GM23338 (cell line): ENCODE measurements around the gene GRM4. TPM values are rescaled to one million over a fixed set of nuclear protein-coding genes. Genes with fewer than 3 reads are reported as not detected.

ENCODE experiments used
- ATAC-seq: fragments of 200-7000 bp; cut with Tn5 transposase; 3 replicates; pipeline ENCODE4 v1.9.1; 2020
- DNase-seq: peaks from one replicate; pipeline ENCODE4 v3.0.0-alpha.2; 2015; ENCODE audit warnings: low spot score
- H2AFZ ChIP-seq: fragments of 200-600 bp; sonication (generic); 2 replicates; pipeline ENCODE4 v1.8.0; 2016; ENCODE audit warnings: antibody characterized with exemption, mild to moderate bottlenecking, moderate library complexity
- H3F3A ChIP-seq: fragments of 200-600 bp; sonication (generic); replicated peaks from 2 replicates; pipeline ENCODE4 v1.8.0; 2017; ENCODE audit warnings: antibody characterized with exemption, mixed run types, low read depth
- H3K27ac ChIP-seq: fragments of 200-600 bp; sonication (generic); 2 replicates; pipeline ENCODE4 v1.6.1; 2016; ENCODE audit warnings: low read depth
- H3K27me3 ChIP-seq: fragments of 200-600 bp; sonication (generic); 2 replicates; pipeline ENCODE4 v1.8.0; 2016; ENCODE audit warnings: mild to moderate bottlenecking, mixed run types, moderate library complexity; ENCODE audit not compliant: insufficient read depth
- H3K36me3 ChIP-seq: fragments of 200-600 bp; sonication (generic); 2 replicates; pipeline ENCODE4 v1.8.0; 2016; ENCODE audit warnings: mild to moderate bottlenecking; ENCODE audit not compliant: insufficient read depth
- H3K4me1 ChIP-seq: fragments of 200-600 bp; sonication (generic); 2 replicates; pipeline ENCODE4 v1.8.0; 2016; ENCODE audit warnings: mild to moderate bottlenecking, moderate library complexity; ENCODE audit not compliant: insufficient read depth
- H3K4me2 ChIP-seq: fragments of 200-600 bp; sonication (generic); 2 replicates; pipeline ENCODE4 v1.7.1; 2017; ENCODE audit warnings: mixed run types
- H3K4me3 ChIP-seq: fragments of 200-600 bp; sonication (generic); 2 replicates; pipeline ENCODE4 v1.6.1; 2016; ENCODE audit warnings: mixed run types
- H3K79me2 ChIP-seq: fragments of 200-600 bp; sonication (generic); replicated peaks from 2 replicates; pipeline ENCODE4 v1.8.0; 2017; ENCODE audit warnings: mild to moderate bottlenecking; ENCODE audit not compliant: insufficient read depth
- H3K9me2 ChIP-seq: fragments of 200-600 bp; sonication (generic); 2 replicates; pipeline ENCODE4 v1.8.0; 2017; ENCODE audit not compliant: insufficient read depth
- H4K20me1 ChIP-seq: fragments of 200-600 bp; sonication (generic); replicated peaks from 2 replicates; pipeline ENCODE4 v1.8.0; 2017; ENCODE audit warnings: mild to moderate bottlenecking; ENCODE audit not compliant: insufficient read depth
- H3K27ac Mint-ChIP-seq: 2 replicates; pipeline ENCODE4 v1.8.0; 2020; ENCODE audit warnings: inconsistent platforms, mild to moderate bottlenecking, moderate library complexity, mixed read lengths
- H3K27me3 Mint-ChIP-seq: 3 replicates; pipeline ENCODE4 v1.8.0; 2022; ENCODE audit warnings: low read depth, mild to moderate bottlenecking, moderate library complexity, mixed read lengths, inconsistent platforms; ENCODE audit not compliant: insufficient read depth, poor library complexity
- H3K36me3 Mint-ChIP-seq: 3 replicates; pipeline ENCODE4 v1.8.0; 2021; ENCODE audit warnings: low read depth, mild to moderate bottlenecking, inconsistent platforms, moderate library complexity, mixed read lengths
- H3K4me1 Mint-ChIP-seq: 3 replicates; pipeline ENCODE4 v1.8.0; 2020; ENCODE audit warnings: mild to moderate bottlenecking, inconsistent platforms, mixed read lengths
- H3K4me3 Mint-ChIP-seq: 3 replicates; pipeline ENCODE4 v1.8.0; 2021; ENCODE audit warnings: moderate library complexity, mild to moderate bottlenecking, inconsistent platforms, mixed read lengths
- H3K9me3 Mint-ChIP-seq: 3 replicates; pipeline ENCODE4 v1.8.0; 2020; ENCODE audit warnings: moderate library complexity, mild to moderate bottlenecking, inconsistent platforms, mixed read lengths
- CREB1 ChIP-seq: fragments of 250-450 bp; sonication (Bioruptor Pico); IDR thresholded peaks from 2 replicates; pipeline ENCODE4 v1.5.0; 2020; ENCODE audit warnings: low read depth, mild to moderate bottlenecking, moderate library complexity
- EZH2 ChIP-seq: fragments of 200-600 bp; sonication (generic); IDR thresholded peaks from one replicate; pipeline ENCODE4 v1.8.0; 2017; ENCODE audit warnings: antibody characterized with exemption, mild to moderate bottlenecking, low read depth; ENCODE audit not compliant: unreplicated experiment
- EZH2phosphoT487 ChIP-seq: fragments of 200-600 bp; sonication (generic); IDR thresholded peaks from one replicate; pipeline ENCODE4 v1.8.1; 2018; ENCODE audit warnings: antibody characterized with exemption; ENCODE audit not compliant: unreplicated experiment
- JUNB ChIP-seq: IDR thresholded peaks from one replicate; pipeline ENCODE4 v1.6.1; 2016; ENCODE audit warnings: antibody characterized with exemption; ENCODE audit not compliant: unreplicated experiment
- NANOG ChIP-seq: IDR thresholded peaks from 2 replicates; pipeline ENCODE4 v1.6.1; 2016; ENCODE audit warnings: antibody characterized with exemption, borderline replicate concordance
- POLR2AphosphoS5 ChIP-seq: IDR thresholded peaks from 2 replicates; pipeline ENCODE4 v1.6.1; 2016; ENCODE audit warnings: antibody characterized with exemption, low read depth
- ZNF114 ChIP-seq: fragments of 250-450 bp; sonication (Bioruptor Pico); IDR thresholded peaks from 2 replicates; pipeline ENCODE4 v1.5.0; 2020; ENCODE audit warnings: mild to moderate bottlenecking, moderate library complexity
- ZNF331 ChIP-seq: fragments of 250-450 bp; sonication (Bioruptor Pico); IDR thresholded peaks from 2 replicates; pipeline ENCODE4 v1.5.0; 2020; ENCODE audit warnings: low read depth, mild to moderate bottlenecking, moderate library complexity
- polyA plus RNA-seq: library from polyadenylated mRNA; unstranded; fragments of >200 nt; fragmentation: Nextera tagmentation; extraction: Ambion mirVana; gene quantifications from 2 replicates; pipeline ENCODE4 v1.2.1, GENCODE V29; 2016
- total RNA-seq: library from RNA; depleted of rRNA; stranded (reverse); fragments of >200 nt; shearing (Covaris generic); gene quantifications from 2 replicates; pipeline ENCODE4 v1.2.3, GENCODE V29; 2014
- TF ChIP-seq, protein P1 (sequence below): fragments of 250-450 bp; sonication (Bioruptor Pico); IDR thresholded peaks from 2 replicates; pipeline ENCODE4 v1.5.0; 2020; ENCODE audit warnings: mild to moderate bottlenecking, moderate library complexity
- TF ChIP-seq, protein P2 (sequence below), 2 experiments: fragments of 200-600 bp in 1 of 2; sonication (generic) in 1 of 2; conservative IDR thresholded peaks; 2 replicates each; pipeline versions ENCODE4 v1.5.1 to v1.6.1; 2016 to 2017; ENCODE audit warnings: antibody characterized with exemption in 2 of 2, low read depth in 2 of 2, mild to moderate bottlenecking in 2 of 2, moderate library complexity in 1 of 2
- TF ChIP-seq, protein P3 (sequence below): IDR thresholded peaks from one replicate; pipeline ENCODE4 v1.6.1; 2018; ENCODE audit warnings: antibody characterized with exemption; ENCODE audit not compliant: unreplicated experiment

Gene GRM4
- total and polyA plus RNA-seq, 2 experiments from 2014 or later = 7.0 to 30.6 TPM

DNA sequence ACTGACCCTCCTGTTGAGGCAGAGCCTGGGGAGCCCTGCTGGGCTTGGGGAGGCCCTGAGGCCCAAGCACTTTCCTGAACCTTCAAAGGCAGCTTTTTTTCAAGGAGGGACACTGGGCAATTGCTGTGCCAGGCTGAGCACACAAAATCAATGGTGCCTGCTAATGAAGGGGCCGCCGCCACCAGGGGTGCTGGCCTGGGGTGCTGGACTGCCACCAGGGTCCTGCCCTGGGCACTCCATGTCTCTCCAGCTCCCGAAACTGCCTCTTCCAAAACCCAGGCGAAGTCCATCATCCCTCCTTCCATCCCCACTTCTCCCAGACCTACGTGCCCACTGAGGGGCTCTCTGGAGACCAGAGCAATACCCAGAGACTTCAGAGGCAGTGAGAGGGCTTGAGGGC, 145.6 kb downstream of the GRM4 start:
- Mint-ChIP-seq H3K27me3 (peaks cover 48% of the 10 kb centered on the region), H3K4me1 (no peaks in the 10 kb centered on the region; the same call in 2 of the 3 replicates), H3K36me3 (no peaks in the 10 kb centered on the region; the same call in 2 of the 3 replicates), H3K27ac (no peak overlapping the region), H3K9me3 (peaks cover 8% of the 10 kb centered on the region), H3K4me3 (no peak overlapping the region)
- Histone ChIP-seq H3K4me2 (no peak overlapping the region), H3K27me3 (peaks cover 52% of the 10 kb centered on the region), H3K9me2 (no peaks in the 10 kb centered on the region), H3K36me3 (no peaks in the 10 kb centered on the region), H2AFZ (no peak overlapping the region), H3K4me3 (no peak overlapping the region), H3K4me1 (peaks cover 8% of the 10 kb centered on the region), H3F3A (no peaks in the 10 kb centered on the region), H3K27ac (no peak overlapping the region), H4K20me1 (peaks cover 2% of the 10 kb centered on the region; the same call in 1 of the 2 replicates), H3K79me2 (no peaks in the 10 kb centered on the region)
- TF ChIP-seq, protein P1, sequence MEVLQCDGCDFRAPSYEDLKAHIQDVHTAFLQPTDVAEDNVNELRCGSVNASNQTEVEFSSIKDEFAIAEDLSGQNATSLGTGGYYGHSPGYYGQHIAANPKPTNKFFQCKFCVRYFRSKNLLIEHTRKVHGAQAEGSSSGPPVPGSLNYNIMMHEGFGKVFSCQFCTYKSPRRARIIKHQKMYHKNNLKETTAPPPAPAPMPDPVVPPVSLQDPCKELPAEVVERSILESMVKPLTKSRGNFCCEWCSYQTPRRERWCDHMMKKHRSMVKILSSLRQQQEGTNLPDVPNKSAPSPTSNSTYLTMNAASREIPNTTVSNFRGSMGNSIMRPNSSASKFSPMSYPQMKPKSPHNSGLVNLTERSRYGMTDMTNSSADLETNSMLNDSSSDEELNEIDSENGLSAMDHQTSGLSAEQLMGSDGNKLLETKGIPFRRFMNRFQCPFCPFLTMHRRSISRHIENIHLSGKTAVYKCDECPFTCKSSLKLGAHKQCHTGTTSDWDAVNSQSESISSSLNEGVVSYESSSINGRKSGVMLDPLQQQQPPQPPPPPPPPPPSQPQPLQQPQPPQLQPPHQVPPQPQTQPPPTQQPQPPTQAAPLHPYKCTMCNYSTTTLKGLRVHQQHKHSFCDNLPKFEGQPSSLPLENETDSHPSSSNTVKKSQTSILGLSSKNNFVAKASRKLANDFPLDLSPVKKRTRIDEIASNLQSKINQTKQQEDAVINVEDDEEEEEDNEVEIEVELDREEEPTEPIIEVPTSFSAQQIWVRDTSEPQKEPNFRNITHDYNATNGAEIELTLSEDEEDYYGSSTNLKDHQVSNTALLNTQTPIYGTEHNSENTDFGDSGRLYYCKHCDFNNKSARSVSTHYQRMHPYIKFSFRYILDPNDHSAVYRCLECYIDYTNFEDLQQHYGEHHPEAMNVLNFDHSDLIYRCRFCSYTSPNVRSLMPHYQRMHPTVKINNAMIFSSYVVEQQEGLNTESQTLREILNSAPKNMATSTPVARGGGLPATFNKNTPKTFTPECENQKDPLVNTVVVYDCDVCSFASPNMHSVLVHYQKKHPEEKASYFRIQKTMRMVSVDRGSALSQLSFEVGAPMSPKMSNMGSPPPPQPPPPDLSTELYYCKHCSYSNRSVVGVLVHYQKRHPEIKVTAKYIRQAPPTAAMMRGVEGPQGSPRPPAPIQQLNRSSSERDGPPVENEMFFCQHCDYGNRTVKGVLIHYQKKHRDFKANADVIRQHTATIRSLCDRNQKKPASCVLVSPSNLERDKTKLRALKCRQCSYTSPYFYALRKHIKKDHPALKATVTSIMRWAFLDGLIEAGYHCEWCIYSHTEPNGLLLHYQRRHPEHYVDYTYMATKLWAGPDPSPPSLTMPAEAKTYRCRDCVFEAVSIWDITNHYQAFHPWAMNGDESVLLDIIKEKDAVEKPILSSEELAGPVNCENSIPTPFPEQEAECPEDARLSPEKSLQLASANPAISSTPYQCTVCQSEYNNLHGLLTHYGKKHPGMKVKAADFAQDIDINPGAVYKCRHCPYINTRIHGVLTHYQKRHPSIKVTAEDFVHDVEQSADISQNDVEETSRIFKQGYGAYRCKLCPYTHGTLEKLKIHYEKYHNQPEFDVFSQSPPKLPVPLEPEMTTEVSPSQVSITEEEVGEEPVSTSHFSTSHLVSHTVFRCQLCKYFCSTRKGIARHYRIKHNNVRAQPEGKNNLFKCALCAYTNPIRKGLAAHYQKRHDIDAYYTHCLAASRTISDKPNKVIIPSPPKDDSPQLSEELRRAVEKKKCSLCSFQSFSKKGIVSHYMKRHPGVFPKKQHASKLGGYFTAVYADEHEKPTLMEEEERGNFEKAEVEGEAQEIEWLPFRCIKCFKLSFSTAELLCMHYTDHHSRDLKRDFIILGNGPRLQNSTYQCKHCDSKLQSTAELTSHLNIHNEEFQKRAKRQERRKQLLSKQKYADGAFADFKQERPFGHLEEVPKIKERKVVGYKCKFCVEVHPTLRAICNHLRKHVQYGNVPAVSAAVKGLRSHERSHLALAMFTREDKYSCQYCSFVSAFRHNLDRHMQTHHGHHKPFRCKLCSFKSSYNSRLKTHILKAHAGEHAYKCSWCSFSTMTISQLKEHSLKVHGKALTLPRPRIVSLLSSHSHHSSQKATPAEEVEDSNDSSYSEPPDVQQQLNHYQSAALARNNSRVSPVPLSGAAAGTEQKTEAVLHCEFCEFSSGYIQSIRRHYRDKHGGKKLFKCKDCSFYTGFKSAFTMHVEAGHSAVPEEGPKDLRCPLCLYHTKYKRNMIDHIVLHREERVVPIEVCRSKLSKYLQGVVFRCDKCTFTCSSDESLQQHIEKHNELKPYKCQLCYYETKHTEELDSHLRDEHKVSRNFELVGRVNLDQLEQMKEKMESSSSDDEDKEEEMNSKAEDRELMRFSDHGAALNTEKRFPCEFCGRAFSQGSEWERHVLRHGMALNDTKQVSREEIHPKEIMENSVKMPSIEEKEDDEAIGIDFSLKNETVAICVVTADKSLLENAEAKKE (CRISPR knock-in tag) = no peak
- TF ChIP-seq EZH2 (no peak), ZNF331 (CRISPR knock-in tag) (no peak), POLR2AphosphoS5 (no peak), JUNB (no peak), ZNF114 (no peak), NANOG (no peak), EZH2phosphoT487 (no peak), CREB1 (CRISPR knock-in tag) (no peak)
- TF ChIP-seq, protein P2, sequence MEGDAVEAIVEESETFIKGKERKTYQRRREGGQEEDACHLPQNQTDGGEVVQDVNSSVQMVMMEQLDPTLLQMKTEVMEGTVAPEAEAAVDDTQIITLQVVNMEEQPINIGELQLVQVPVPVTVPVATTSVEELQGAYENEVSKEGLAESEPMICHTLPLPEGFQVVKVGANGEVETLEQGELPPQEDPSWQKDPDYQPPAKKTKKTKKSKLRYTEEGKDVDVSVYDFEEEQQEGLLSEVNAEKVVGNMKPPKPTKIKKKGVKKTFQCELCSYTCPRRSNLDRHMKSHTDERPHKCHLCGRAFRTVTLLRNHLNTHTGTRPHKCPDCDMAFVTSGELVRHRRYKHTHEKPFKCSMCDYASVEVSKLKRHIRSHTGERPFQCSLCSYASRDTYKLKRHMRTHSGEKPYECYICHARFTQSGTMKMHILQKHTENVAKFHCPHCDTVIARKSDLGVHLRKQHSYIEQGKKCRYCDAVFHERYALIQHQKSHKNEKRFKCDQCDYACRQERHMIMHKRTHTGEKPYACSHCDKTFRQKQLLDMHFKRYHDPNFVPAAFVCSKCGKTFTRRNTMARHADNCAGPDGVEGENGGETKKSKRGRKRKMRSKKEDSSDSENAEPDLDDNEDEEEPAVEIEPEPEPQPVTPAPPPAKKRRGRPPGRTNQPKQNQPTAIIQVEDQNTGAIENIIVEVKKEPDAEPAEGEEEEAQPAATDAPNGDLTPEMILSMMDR (conservative IDR thresholded peaks at IDR 0.05; ENCODE audit: low read depth in 2 of 2) = no peak
- TF ChIP-seq, protein P3, sequence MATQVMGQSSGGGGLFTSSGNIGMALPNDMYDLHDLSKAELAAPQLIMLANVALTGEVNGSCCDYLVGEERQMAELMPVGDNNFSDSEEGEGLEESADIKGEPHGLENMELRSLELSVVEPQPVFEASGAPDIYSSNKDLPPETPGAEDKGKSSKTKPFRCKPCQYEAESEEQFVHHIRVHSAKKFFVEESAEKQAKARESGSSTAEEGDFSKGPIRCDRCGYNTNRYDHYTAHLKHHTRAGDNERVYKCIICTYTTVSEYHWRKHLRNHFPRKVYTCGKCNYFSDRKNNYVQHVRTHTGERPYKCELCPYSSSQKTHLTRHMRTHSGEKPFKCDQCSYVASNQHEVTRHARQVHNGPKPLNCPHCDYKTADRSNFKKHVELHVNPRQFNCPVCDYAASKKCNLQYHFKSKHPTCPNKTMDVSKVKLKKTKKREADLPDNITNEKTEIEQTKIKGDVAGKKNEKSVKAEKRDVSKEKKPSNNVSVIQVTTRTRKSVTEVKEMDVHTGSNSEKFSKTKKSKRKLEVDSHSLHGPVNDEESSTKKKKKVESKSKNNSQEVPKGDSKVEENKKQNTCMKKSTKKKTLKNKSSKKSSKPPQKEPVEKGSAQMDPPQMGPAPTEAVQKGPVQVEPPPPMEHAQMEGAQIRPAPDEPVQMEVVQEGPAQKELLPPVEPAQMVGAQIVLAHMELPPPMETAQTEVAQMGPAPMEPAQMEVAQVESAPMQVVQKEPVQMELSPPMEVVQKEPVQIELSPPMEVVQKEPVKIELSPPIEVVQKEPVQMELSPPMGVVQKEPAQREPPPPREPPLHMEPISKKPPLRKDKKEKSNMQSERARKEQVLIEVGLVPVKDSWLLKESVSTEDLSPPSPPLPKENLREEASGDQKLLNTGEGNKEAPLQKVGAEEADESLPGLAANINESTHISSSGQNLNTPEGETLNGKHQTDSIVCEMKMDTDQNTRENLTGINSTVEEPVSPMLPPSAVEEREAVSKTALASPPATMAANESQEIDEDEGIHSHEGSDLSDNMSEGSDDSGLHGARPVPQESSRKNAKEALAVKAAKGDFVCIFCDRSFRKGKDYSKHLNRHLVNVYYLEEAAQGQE = no peak
- ATAC-seq (no peak), DNase-seq (no peak)
